ENCODE data around the gene ZNF232.
A peak's percentile ranks its signal among the peaks of the same experiment; 100 is the strongest.
"Not testable (repeated sequence)": the region's sequence is repeated elsewhere in the genome, so short reads cannot be mapped to it uniquely, and the experiment has no call there.

Gene ZNF232

DNA sequence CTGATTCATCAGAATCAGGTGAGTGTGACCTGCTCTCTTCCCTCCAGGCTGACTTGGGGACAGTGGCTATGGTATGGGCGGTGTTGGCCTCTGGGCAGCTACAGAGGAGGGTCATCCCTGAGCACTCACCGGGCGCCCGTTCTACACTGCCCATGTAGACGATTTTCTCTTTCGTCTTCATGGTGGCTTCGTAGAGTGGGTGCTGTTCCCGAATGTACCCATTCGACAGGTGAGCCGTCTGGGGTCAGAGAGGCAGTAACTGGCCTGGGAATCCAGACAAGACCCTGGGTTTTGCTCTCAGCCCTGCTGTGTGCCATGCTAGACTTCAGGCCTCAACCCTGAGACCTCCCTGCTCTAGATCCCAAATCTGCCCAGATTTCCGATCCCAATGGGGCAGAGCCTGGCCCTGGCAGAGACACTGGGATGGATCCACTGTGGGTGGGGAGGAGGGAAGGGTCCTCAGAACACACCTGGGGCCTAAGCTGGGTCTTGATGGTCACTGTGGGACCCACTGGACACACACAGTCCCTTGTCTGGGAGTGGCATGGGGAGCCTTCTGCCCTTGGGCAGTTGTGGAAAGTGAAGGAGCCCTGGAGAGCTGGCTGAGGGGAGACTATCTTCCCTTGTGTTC lies 17.3 kb upstream of the ZNF232 start:
- DNase-seq: no peak

DNA sequence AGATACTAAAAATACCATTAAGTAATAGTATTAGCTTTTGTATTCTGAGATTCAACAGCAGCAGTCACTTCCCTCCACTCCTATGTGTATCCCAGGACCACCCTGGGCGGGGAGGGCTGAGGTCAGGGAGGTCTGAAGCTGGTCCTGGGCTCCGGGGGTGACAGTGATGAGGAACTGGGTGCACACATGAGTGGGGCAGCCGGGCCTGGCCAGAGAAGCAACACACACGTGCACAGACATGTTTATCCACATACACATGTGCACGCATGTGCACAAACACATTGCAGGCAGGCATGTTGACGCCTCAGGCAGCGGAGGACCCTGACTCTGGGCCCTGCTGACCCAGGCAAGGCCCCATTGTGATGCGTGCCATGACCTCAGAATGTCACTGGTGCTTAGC lies 16.7 kb upstream of the ZNF232 start:
- DNase-seq: not testable (repeated sequence)

GRCh38 chr17:5127910-5128309 lies 16.2 kb upstream of the ZNF232 start:
- no peak for DNase-seq

GRCh38 chr17:5126719-5127488 lies 15.2 kb upstream of the ZNF232 start:
- DNase-seq: no peak

DNA sequence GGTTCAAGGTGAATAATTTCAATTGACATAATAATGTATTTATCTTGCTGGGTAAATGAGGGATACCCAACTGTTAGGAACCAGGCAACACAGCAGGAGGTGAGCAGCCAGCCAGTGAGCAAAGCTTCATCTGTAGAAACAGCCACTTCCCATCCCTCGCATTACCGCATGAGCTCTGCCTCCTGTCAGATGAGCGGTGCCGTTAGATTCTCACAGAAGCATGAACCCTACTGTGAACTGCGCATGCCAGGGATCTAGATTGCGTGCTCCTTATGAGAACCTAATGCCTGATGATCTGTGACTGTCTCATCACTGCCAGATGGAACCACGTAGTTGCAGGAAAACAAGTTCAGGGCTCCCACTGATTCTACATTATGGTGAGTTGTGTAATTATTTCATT lies 13.2 kb upstream of the ZNF232 start:
- DNase-seq: not testable (repeated sequence)

GRCh38 chr17:5124125-5124760 lies 12.6 kb upstream of the ZNF232 start:
- not testable (repeated sequence) for DNase-seq

GRCh38 chr17:5123343-5124124 lies 11.9 kb upstream of the ZNF232 start:
- DNase-seq: no peak

DNA sequence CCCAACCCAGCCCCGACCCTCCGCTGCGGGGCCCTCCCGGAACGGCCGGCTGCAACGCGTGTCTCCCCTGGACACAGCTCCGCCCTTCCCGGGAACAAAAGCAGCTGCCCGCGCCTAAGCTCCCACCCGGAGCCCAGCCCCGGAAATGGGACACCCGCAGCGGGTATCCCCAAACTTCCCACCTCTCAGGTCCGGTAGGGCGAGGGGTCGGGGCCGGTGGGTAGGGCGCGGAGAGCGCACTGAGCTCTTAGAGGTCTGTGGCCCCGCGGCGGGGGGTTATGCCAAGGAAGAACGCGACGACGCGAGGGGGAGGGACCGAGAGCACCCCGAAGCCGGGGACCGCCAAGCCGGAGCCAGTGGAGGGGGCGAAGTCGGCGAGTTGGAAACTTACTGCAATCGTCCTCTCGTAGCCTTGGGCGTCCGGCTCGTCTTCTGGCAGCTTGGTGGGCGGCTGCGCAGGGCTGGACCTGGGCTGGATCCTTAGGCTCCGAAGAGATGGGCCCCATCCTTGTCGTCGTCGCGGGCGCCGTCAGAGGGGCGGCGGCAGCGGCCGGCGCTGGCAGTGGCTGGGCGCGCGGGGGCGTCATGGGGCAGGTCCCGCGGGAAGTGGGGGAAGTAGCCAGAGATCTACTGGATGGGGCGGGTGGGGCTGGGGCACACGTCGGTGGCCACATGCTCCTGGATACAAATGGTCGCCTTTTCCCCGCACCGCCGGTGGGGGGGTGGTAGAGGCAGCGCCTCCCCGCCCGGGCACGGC lies 11.1 kb upstream of the ZNF232 start:
- no peak for DNase-seq

GRCh38 chr17:5122056-5122455 lies 10.4 kb upstream of the ZNF232 start:
- not testable (repeated sequence) for DNase-seq

- no peak for DNase-seq
These were observed 9.6 kb upstream of the ZNF232 start for GRCh38 chr17:5121186-5121841.

GRCh38 chr17:5120436-5121185 lies 8.9 kb upstream of the ZNF232 start:
- not testable (repeated sequence) for DNase-seq

DNA sequence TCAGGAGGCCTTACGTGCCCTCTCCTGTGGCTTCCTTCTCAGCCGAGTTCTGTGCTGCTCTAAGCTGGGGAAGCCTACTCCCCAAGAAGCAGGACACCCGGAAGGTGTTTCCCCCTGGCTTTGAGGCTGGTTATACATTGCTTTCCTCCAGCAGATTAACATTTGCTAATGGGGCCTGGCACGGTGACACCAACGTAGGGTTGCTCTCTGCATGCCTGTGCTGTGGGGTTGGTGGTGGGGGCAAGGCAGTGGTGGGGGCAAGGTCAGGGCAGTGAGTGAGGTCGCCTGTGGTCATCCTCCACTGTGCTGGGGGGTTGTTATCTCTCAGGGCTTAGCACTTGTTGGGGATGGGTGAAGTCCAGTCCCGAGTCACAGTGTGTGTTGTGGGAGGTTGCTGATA lies 8.4 kb upstream of the ZNF232 start:
- DNase-seq: no peak

DNA sequence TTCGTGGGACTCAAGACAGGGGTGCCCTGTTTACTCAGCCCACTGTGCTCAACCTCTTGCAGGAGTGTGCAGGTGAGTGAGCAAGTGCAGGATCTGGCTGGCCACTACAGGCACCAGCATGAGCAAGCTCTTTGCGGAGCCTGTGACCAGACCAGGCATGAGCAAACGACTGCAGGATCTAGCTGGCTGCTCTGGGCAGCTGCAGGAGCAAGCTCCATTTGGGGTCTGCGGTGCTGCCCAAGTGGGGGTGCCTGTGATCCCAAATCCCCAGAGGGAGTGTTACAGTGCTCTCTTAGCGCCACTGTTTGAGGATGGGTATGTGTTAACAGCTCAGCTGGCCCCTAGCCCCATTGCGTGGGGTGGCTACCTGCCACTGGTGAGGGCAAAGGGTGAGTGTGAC lies 6.5 kb upstream of the ZNF232 start:
- DNase-seq: no peak

GRCh38 chr17:5115673-5116651 lies 4.3 kb upstream of the ZNF232 start, which contains the start of gene USP6:
Gene USP6, plus strand, starts transcription at chr17:5116032. Its CDS starts 14,336 bp downstream, at chr17:5130368.
- DNase-seq: no peak

DNA sequence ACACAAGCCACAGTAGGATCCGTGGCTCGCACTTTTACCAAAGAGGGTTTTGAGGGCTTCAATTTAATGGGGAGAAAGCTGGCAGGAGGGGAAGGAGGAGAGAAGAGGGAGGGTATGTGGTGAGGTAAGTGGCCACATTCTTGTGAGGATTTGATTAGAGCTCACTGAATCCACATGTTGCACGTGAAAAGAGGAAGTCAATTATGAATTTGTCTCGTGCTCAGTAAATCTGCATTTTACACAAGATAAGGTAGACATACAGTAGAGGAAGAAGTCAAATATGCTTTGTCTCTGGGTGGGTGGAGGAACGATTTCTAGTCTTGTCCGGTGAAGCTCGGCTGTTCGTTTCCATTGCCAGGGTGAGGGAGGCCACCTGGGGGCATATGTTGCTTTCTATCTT lies 862 bp downstream of the ZNF232 start:
- DNase-seq: peak; percentile 18

DNA sequence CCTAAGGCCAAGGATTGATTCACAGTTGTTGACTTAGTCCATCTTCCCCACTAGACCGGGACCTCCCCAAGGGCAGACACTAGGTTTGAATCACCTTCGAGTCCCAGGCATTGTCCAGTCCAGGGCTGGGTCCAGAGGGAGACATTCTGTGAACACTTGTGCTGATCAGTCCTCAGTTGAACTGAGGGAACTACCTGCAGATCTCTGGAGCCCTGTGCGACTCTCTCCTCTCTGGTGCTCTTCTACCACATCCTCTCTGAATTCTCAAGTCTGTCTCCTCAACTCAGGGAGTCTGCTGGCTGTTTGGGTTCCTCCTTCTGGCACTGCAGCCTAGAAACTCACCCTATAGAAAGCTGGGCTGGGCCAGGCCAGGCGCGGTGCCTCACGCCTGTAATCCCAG lies 10.8 kb downstream of the ZNF232 start:
- no peak for DNase-seq

DNA sequence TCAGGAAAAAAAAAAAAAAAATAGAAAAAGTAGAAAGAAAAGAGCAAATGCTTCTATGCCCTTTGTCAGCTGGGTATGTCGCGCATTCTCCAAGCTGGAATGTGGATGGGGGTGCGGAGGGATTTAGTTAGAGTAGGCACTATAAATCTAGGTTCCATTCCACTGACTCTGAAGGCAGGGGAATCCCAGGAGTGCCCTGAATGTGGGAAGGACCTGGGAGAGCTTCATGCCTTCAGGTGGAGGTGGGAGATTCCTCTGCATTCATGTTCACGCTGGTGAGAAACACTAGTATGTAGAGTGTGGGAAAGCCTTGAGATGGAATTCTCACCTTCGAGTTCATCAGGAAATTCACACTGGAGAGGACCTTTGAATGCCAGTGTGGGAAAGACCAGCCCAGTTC lies 12.4 kb downstream of the ZNF232 start:
- no peak for DNase-seq

- DNase-seq: no peak
These were observed 14.4 kb downstream of the ZNF232 start for GRCh38 chr17:5097101-5097834.

DNA sequence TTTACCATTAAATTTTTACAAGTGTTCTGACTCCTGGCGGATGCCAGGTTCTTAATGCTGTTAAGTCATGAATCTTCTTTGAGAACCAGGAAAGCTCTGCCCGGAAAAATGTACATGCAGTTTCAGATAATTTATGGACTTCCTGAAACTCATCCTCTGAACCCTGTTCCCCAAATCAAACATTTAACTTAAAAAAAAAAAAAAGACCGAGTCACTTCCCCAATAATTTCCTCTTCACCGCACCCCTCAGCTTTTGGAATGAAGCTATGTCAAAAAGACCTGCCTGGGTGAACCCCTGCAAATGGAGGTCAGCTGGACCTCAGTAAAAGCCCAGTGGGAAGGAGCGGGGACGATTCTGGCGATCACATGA lies 15.0 kb downstream of the ZNF232 start:
- DNase-seq: no peak

Data from RPMI8226 (cell line).